ENCODE measurements around the gene RP9. TPM values are rescaled to one million over a fixed set of nuclear protein-coding genes. Genes with fewer than 3 reads are reported as not detected.
"Not testable (repeated sequence)": the region's sequence is repeated elsewhere in the genome, so short reads cannot be mapped to it uniquely, and the experiment has no call there.

The RP9 gene
- total and polyA plus RNA-seq, 11 donors = 12.4 to 31.7 (median 18.0) TPM

GRCh38 chr7:33100770-33101169 lies 8.4 kb downstream of the RP9 start:
- DNase-seq = no peak
- Histone ChIP-seq H3K4me1 (peaks cover 0 to 32% (median 7%) of the 10 kb centered on the region in 12 donors), H3K27me3 (no peaks in the 10 kb centered on the region), H3K27ac (no peak overlapping the region), H3K4me3 (no peak overlapping the region), H3K9me3 (no peaks in the 10 kb centered on the region), H3K36me3 (peaks cover 0 to 79% (median 65%) of the 10 kb centered on the region in 9 donors)
- intact Hi-C loops (cut with DNase I) = loop anchor here in 4 of 10 donors (5.0 to 10.0 kb wide), 4 partner anchors 38 to 336 kb away; partner anchors contain the start of gene NT5C3A (in 1 of the 4)
- WGBS, 4 donors = 85 to 94% (median 87%) methylated on average over 3 of the region's 3 CpGs
- no peak for TF ChIP-seq CTCF (IDR thresholded peaks at IDR 0.05)
- ATAC-seq = no peak

DNA sequence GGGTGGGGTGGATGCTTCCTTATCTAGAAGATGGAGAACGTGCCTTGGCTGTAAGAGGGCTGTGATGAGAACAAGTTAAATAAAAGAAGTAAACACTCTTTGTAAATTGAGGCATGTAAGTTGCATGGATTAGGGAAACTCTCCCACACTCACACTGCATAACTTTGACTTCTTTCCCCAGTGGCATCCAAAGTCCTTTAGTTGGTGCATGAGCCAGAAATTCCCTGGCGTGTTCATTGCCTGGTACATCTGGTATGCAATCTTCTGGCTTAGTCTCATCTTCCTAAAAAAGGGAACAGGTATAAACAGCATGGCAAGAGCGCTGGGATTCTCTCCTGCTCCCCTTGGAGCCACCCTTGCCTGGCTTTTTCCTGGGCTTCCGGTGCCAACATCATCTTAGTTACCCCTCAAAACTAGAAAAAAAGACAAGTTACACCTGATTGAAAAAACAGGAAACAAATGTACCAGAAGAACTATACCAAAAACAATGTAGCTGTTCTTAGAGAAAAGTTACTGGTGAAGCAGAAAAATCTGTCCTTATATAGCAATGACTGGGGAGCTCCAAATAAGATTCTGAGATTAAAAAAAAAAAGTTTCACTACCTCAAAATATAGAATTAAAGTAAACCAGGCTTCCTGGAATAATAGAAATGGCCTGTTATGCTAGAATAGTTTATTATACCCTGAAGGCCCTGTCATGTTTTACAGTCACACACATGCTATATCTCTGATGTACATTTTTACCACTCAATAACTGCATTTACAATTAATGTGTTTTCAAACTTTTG lies 9.9 kb downstream of the RP9 start:
- intact Hi-C loops (cut with DNase I) = no loop called here
- 39 to 64% (median 42%) methylated on average over 4 of the region's 4 CpGs for WGBS, 4 donors
- peaks cover 0 to 93% (median 78%) of the 10 kb centered on the region in 9 donors for H3K36me3 ChIP-seq
- H3K4me1 ChIP-seq = peaks cover 0 to 18% (median 2%) of the 10 kb centered on the region in 12 donors
- ATAC-seq (peak; percentile 33 to 85 (median 74)), DNase-seq (peak in 1 of 5 donors; percentile 28)
- no peak for TF ChIP-seq CTCF (IDR thresholded peaks at IDR 0.05)
- TF ChIP-seq POLR2A (IDR thresholded peaks at IDR 0.05) = no peak
- H3K9me3 ChIP-seq = no peaks in the 10 kb centered on the region
- peak overlapping the region in 5 of 12 donors; percentile 44 to 64 (median 57) for H3K27ac ChIP-seq
- H3K4me3 ChIP-seq = no peak overlapping the region
- H3K27me3 ChIP-seq = no peaks in the 10 kb centered on the region

GRCh38 chr7:33094745-33095275 lies 14.4 kb downstream of the RP9 start:
- H3K27ac ChIP-seq; DNase-seq; H3K4me3 ChIP-seq; ATAC-seq; H3K27me3 ChIP-seq; intact Hi-C loops (cut with DNase I); H3K9me3 ChIP-seq: not testable (repeated sequence)
- 64 to 89% (median 74%) methylated on average over 3 to 6 of the region's 6 CpGs for WGBS, 4 donors
- peaks cover 0 to 72% (median 60%) of the 10 kb centered on the region in 9 donors for H3K36me3 ChIP-seq
- H3K4me1 ChIP-seq = peaks cover 0 to 18% (median 2%) of the 10 kb centered on the region in 12 donors

GRCh38 chr7:33093266-33093665 lies 15.9 kb downstream of the RP9 start:
- Histone ChIP-seq H3K36me3 (peaks cover 0 to 56% (median 46%) of the 10 kb centered on the region in 9 donors), H3K9me3 (no peaks in the 10 kb centered on the region), H3K27me3 (no peaks in the 10 kb centered on the region), H3K4me1 (peaks cover 0 to 6% (median 0%) of the 10 kb centered on the region in 12 donors), H3K4me3 (no peak overlapping the region), H3K27ac (no peak overlapping the region)
- intact Hi-C loops (cut with DNase I) = no loop called here
- no peak for TF ChIP-seq CTCF (IDR thresholded peaks at IDR 0.05)
- WGBS, 4 donors = 73 to 86% (median 81%) methylated on average over 4 of the region's 4 CpGs
- ATAC-seq (peak in 3 of 4 donors; percentile 20 to 45 (median 24)), DNase-seq (no peak)

Data from heart left ventricle (tissue), 16 donors.